AG04450 (cell line): ENCODE data around the gene PHYHIPL. TPM values are rescaled to one million over a fixed set of nuclear protein-coding genes. Genes with fewer than 3 reads are reported as not detected.

Source experiments
- CTCF ChIA-PET: fragments of 300-600, 350-600 bp; formaldehyde crosslinking; extraction: SDS; loops from one replicate; lab custom pipeline; 2022; ENCODE audit warnings: antibody characterized with exemption, inconsistent platforms; lab: Charles Lee
- POLR2A ChIA-PET: fragments of 350-600 bp; formaldehyde crosslinking; extraction: SDS; loops from one replicate; lab custom pipeline; 2021; ENCODE audit warnings: antibody characterized with exemption, inconsistent platforms; lab: Yijun Ruan, JAX
- DNase-seq: peaks from one replicate; pipeline ENCODE4 v3.0.0-alpha.2; 2011; ENCODE audit warnings: low read depth, low spot score
- H3K27ac ChIP-seq: one replicate; pipeline ENCODE4 v1.5.1; 2012; ENCODE audit warnings: low read depth, low read length, control low read depth
- H3K27me3 ChIP-seq: one replicate; pipeline ENCODE4 v1.6.0; 2012; ENCODE audit warnings: low read length; ENCODE audit not compliant: control insufficient read depth, insufficient read depth
- H3K4me3 ChIP-seq: 2 replicates; pipeline ENCODE4 v1.5.1; 2011; ENCODE audit warnings: mild to moderate bottlenecking, low read depth, low read length, control low read depth
- H3K9me3 ChIP-seq: 2 replicates; pipeline ENCODE4 v1.5.1; 2012; ENCODE audit warnings: low read length; ENCODE audit not compliant: control insufficient read depth, insufficient read depth
- CTCF ChIP-seq: IDR thresholded peaks from 2 replicates; pipeline ENCODE4 v1.5.1; 2011; ENCODE audit warnings: low read depth, low read length, control low read depth, inconsistent platforms
- polyA plus RNA-seq: library from polyadenylated mRNA; depleted of rRNA; stranded (reverse); fragments of >200 nt; gene quantifications from 2 replicates; pipeline ENCODE4 v1.2.3, GENCODE V29; 2011

The PHYHIPL gene
- polyA plus RNA-seq, 1 experiment: not detected

DNA sequence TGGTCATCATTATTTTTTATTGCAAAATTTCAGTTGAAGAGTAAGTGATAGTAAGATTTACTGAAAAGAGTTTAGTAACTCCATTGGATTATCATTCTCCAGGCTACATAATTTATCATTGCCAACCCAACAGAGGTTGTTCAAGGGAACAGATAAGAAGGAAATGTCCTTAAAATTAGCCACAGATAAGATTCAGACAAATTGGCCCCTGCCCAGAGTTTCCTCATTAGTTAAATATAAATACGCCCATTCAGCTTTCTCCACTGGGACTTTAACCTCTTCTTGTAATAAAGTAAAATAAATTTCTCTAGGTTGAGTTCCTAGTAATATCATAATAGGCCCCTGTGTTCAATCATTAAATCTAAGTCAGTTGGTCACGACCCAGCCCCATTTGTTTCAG, 27.7 kb upstream of the PHYHIPL start:
- no peaks in the 10 kb centered on the region for H3K27me3 ChIP-seq
- H3K9me3 ChIP-seq: no peaks in the 10 kb centered on the region
- no peak overlapping the region for H3K4me3 ChIP-seq
- H3K27ac ChIP-seq: no peak overlapping the region
- ChIA-PET POLR2A (no interaction called here), CTCF (interaction anchor here (0.5 kb wide), 1 partner anchor 13 kb away, joined by 3 read pairs; no protein-coding TSS in a partner anchor)
- no peak for TF ChIP-seq CTCF
- DNase-seq: no peak

GRCh38 chr10:59155556-59155955, 20.9 kb upstream of the PHYHIPL start:
- no peak for TF ChIP-seq CTCF
- CTCF ChIA-PET: no interaction called here
- POLR2A ChIA-PET: no interaction called here
- Histone ChIP-seq H3K27ac (no peak overlapping the region), H3K4me3 (no peak overlapping the region), H3K27me3 (no peaks in the 10 kb centered on the region), H3K9me3 (no peaks in the 10 kb centered on the region)
- DNase-seq: no peak

DNA sequence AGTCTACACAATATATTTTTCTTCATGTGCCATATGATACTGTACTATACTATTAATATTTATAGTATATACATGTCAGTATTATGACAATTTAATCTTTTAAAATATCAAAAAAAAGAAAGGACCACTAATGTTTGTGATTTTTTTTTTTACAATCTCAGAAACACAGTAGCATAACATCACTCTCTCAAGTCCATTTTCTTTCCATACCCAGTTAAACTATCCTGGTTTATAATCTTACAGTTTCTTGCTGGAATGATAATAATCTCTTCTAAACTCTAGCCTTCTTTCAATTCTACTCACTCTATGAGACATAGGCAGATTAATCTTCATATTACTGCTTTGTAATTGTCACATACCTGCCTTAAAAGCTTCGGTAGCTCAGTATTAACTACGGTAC, 8.9 kb upstream of the PHYHIPL start:
- H3K27ac ChIP-seq: no peak overlapping the region
- CTCF ChIA-PET: no interaction called here
- H3K4me3 ChIP-seq: no peak overlapping the region
- POLR2A ChIA-PET: no interaction called here
- no peak for TF ChIP-seq CTCF
- H3K9me3 ChIP-seq: no peaks in the 10 kb centered on the region
- H3K27me3 ChIP-seq: no peaks in the 10 kb centered on the region
- DNase-seq: no peak

DNA sequence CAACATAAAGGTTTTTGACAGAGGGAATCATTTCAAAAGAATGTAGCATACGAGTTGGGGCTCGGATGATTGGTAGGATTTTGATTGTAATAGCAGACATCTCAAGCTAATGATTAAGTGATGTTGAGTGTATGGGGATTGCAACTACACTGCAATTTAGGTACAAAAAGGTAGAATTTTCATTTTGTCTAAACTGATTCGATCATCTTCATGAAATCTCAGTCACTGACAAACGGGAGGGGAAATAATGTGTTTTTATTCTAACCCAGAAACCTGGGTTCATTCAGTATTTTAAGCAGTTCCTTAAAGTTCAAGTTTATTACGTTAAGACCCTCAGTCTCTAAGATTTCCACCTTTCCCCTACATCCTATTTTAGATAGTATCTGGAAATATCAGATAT, 3.9 kb upstream of the PHYHIPL start:
- POLR2A ChIA-PET: no interaction called here
- H3K9me3 ChIP-seq: peaks cover 9% of the 10 kb centered on the region; the same call in 1 of the 2 replicates
- H3K4me3 ChIP-seq: no peak overlapping the region
- no peak overlapping the region for H3K27ac ChIP-seq
- peaks cover 13% of the 10 kb centered on the region for H3K27me3 ChIP-seq
- TF ChIP-seq CTCF: no peak
- CTCF ChIA-PET: no interaction called here
- no peak for DNase-seq

DNA sequence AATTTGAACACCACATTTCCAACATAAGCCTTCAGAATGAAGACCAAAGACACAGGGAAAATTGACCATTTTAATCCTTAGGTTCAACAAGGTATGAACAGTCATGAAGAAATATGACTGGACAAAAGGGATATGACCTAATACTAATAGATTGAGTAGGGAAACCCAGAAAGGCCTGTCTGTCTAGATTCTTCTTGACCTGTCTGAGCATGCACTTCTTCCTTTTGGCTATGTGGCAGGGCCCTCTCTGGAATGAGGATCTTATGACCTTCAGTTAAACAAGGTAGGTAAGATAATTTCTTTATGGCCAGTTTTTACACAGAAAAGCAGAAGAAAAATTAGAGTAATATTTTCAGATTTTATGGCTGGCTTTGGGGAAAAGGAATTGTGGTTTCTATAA, 3.0 kb upstream of the PHYHIPL start:
- DNase-seq: no peak
- no peak overlapping the region for H3K27ac ChIP-seq
- peaks cover 9% of the 10 kb centered on the region; the same call in 1 of the 2 replicates for H3K9me3 ChIP-seq
- no peak for TF ChIP-seq CTCF
- peaks cover 13% of the 10 kb centered on the region for H3K27me3 ChIP-seq
- H3K4me3 ChIP-seq: no peak overlapping the region
- CTCF ChIA-PET: no interaction called here
- POLR2A ChIA-PET: no interaction called here
